GM12878 (cell line): ENCODE results near the gene LMX1A. TPM values are rescaled to one million over a fixed set of nuclear protein-coding genes. Genes with fewer than 3 reads are reported as not detected.

Experiments used
- BMI1 ChIP-seq: fragments of 450-650 bp; IDR thresholded peaks from 2 replicates; pipeline ENCODE4 v1.6.1; 2016; ENCODE audit warnings: mild to moderate bottlenecking, moderate library complexity, borderline replicate concordance
- BRCA1 ChIP-seq: IDR thresholded peaks from 2 replicates; pipeline ENCODE4 v1.6.1; 2011; ENCODE audit warnings: low read depth, low read length, improper control_type of control experiment
- FOS ChIP-seq: IDR thresholded peaks from 3 replicates; pipeline ENCODE4 v1.6.1; 2011; ENCODE audit warnings: borderline replicate concordance; ENCODE audit not compliant: insufficient read length; ENCODE audit errors: extremely low read depth
- MYC ChIP-seq: IDR thresholded peaks from 2 replicates; pipeline ENCODE4 v1.6.1; 2011; ENCODE audit warnings: mild to moderate bottlenecking, low read length, moderate library complexity, inconsistent platforms; ENCODE audit not compliant: insufficient read depth, insufficient replicate concordance, insufficient read length, severe bottlenecking
- NBN ChIP-seq: fragments of 450-650 bp; IDR thresholded peaks from 2 replicates; pipeline ENCODE4 v1.6.1; 2016
- polyA plus RNA-seq, 11 experiments: library from polyadenylated mRNA; depleted of rRNA in 4 of 11; unstranded in 6 of 11; stranded (reverse) in 5 of 11; fragments of >200 nt; fragmentation: Nextera tagmentation in 4 of 11; fragmentation: Illumina TruSeq in 1 of 11; extraction: Ambion mirVana in 4 of 11; extraction: Trizol in 1 of 11; gene quantifications; 1 replicate in 1 of 11; 2 replicates in 10 of 11; pipeline versions ENCODE4 v1.2.1 to v1.2.3, GENCODE V29; 2011 to 2016; ENCODE audit warnings: inconsistent platforms in 2 of 11, missing spikeins in 2 of 11, low read depth in 1 of 11
- total RNA-seq, 4 experiments: library from RNA; depleted of rRNA in 3 of 4; stranded (reverse); fragments of >200 nt in 3 of 4; fragmentation: Illumina TruSeq in 1 of 4; extraction: Trizol in 1 of 4; gene quantifications; 2 replicates each; pipeline versions ENCODE4 v1.2.1 to v1.2.3, GENCODE V29; 2013 to 2021
- TF ChIP-seq, protein P1 (sequence below): fragments of 450-650 bp; formaldehyde crosslinking; IDR thresholded peaks from 2 replicates; pipeline ENCODE4 v1.4.0; 2020; ENCODE audit warnings: mild to moderate bottlenecking, moderate library complexity
- TF ChIP-seq, protein P2 (sequence below): fragments of 450-650 bp; conservative IDR thresholded peaks from 2 replicates; pipeline ENCODE4 v1.6.1; 2017; ENCODE audit warnings: mild to moderate bottlenecking, moderate library complexity
- TF ChIP-seq, protein P3 (sequence below): fragments of 450-650 bp; formaldehyde crosslinking; IDR thresholded peaks from 2 replicates; pipeline ENCODE4 v1.5.0; 2022; ENCODE audit warnings: mild to moderate bottlenecking, missing genetic modification characterization

LMX1A gene
- total and polyA plus RNA-seq, 10 of the 15 experiments (the other 5 are each of a cell fraction or from before 2014, with no cell fraction given): not detected

DNA sequence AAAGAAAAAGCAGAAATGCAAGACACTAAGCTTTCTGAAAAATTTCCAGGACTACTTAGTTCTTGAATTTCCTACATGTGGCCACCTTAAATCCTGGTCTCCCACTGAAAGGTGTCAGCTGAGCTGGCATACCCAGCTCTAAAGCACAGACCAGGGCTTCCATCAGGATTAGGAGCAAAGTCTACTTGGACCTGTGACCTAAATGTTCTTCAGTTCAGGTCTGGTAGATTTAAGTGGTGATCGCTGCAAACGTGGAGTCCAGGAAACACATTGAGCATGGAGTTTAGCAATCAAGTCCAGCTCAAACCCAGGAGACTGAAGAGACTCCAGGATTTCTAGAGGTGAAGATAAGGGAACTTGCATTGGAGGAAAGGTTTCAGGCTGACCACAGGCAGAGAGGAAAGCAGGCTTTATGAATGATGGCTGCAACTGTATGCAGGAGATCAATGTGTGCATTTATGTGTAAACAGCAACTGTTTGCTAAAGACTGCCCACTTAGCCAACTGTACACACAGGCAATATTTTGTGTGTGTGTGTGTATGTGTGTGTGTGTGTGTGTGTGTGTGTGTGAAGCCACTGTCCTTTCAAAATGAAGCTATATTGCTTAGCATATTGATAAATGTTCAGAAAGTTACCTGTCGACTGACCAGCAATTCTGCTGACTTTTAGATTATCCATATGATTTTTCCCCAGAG lies 75.2 kb downstream of the LMX1A start (continued):
- TF ChIP-seq, protein P1, sequence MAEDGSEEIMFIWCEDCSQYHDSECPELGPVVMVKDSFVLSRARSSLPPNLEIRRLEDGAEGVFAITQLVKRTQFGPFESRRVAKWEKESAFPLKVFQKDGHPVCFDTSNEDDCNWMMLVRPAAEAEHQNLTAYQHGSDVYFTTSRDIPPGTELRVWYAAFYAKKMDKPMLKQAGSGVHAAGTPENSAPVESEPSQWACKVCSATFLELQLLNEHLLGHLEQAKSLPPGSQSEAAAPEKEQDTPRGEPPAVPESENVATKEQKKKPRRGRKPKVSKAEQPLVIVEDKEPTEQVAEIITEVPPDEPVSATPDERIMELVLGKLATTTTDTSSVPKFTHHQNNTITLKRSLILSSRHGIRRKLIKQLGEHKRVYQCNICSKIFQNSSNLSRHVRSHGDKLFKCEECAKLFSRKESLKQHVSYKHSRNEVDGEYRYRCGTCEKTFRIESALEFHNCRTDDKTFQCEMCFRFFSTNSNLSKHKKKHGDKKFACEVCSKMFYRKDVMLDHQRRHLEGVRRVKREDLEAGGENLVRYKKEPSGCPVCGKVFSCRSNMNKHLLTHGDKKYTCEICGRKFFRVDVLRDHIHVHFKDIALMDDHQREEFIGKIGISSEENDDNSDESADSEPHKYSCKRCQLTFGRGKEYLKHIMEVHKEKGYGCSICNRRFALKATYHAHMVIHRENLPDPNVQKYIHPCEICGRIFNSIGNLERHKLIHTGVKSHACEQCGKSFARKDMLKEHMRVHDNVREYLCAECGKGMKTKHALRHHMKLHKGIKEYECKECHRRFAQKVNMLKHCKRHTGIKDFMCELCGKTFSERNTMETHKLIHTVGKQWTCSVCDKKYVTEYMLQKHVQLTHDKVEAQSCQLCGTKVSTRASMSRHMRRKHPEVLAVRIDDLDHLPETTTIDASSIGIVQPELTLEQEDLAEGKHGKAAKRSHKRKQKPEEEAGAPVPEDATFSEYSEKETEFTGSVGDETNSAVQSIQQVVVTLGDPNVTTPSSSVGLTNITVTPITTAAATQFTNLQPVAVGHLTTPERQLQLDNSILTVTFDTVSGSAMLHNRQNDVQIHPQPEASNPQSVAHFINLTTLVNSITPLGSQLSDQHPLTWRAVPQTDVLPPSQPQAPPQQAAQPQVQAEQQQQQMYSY (CRISPR knock-in tag): no peak
- TF ChIP-seq MYC (no peak), FOS (no peak), NBN (no peak), BRCA1 (no peak), BMI1 (no peak)
- TF ChIP-seq, protein P2, sequence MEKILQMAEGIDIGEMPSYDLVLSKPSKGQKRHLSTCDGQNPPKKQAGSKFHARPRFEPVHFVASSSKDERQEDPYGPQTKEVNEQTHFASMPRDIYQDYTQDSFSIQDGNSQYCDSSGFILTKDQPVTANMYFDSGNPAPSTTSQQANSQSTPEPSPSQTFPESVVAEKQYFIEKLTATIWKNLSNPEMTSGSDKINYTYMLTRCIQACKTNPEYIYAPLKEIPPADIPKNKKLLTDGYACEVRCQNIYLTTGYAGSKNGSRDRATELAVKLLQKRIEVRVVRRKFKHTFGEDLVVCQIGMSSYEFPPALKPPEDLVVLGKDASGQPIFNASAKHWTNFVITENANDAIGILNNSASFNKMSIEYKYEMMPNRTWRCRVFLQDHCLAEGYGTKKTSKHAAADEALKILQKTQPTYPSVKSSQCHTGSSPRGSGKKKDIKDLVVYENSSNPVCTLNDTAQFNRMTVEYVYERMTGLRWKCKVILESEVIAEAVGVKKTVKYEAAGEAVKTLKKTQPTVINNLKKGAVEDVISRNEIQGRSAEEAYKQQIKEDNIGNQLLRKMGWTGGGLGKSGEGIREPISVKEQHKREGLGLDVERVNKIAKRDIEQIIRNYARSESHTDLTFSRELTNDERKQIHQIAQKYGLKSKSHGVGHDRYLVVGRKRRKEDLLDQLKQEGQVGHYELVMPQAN: no peak
- TF ChIP-seq, protein P3, sequence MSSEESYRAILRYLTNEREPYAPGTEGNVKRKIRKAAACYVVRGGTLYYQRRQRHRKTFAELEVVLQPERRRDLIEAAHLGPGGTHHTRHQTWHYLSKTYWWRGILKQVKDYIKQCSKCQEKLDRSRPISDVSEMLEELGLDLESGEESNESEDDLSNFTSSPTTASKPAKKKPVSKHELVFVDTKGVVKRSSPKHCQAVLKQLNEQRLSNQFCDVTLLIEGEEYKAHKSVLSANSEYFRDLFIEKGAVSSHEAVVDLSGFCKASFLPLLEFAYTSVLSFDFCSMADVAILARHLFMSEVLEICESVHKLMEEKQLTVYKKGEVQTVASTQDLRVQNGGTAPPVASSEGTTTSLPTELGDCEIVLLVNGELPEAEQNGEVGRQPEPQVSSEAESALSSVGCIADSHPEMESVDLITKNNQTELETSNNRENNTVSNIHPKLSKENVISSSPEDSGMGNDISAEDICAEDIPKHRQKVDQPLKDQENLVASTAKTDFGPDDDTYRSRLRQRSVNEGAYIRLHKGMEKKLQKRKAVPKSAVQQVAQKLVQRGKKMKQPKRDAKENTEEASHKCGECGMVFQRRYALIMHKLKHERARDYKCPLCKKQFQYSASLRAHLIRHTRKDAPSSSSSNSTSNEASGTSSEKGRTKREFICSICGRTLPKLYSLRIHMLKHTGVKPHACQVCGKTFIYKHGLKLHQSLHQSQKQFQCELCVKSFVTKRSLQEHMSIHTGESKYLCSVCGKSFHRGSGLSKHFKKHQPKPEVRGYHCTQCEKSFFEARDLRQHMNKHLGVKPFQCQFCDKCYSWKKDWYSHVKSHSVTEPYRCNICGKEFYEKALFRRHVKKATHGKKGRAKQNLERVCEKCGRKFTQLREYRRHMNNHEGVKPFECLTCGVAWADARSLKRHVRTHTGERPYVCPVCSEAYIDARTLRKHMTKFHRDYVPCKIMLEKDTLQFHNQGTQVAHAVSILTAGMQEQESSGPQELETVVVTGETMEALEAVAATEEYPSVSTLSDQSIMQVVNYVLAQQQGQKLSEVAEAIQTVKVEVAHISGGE (CRISPR knock-in tag): no peak
